Measurements from ENCODE around the gene ARHGEF16.

The ARHGEF16 gene

GRCh38 chr1:3476666-3477065, 22.2 kb downstream of the ARHGEF16 start:
- no peak for TF ChIP-seq CTCF (IDR thresholded peaks at IDR 0.05; ENCODE audit: low read depth, low read length, missing control alignments)
- no peak overlapping the region for H3K4me3 ChIP-seq (replicated peaks; ENCODE audit: low read depth, low read length)
- no peak for DNase-seq (ENCODE audit: extremely low read depth, low read depth)

- no peak for TF ChIP-seq CTCF (IDR thresholded peaks at IDR 0.05; ENCODE audit: low read depth, low read length, missing control alignments)
- no peak for DNase-seq (ENCODE audit: extremely low read depth, low read depth)
- H3K4me3 ChIP-seq (replicated peaks; ENCODE audit: low read depth, low read length) = no peak overlapping the region
These were observed 23.0 kb downstream of the ARHGEF16 start for GRCh38 chr1:3477241-3477995.

GRCh38 chr1:3478187-3478586, 23.7 kb downstream of the ARHGEF16 start:
- no peak for TF ChIP-seq CTCF (IDR thresholded peaks at IDR 0.05; ENCODE audit: low read depth, low read length, missing control alignments)
- DNase-seq (ENCODE audit: extremely low read depth, low read depth) = no peak
- no peak overlapping the region for H3K4me3 ChIP-seq (replicated peaks; ENCODE audit: low read depth, low read length)

GRCh38 chr1:3479511-3480368, 25.3 kb downstream of the ARHGEF16 start:
- no peak overlapping the region for H3K4me3 ChIP-seq (replicated peaks; ENCODE audit: low read depth, low read length)
- no peak for DNase-seq (ENCODE audit: extremely low read depth, low read depth)
- no peak for TF ChIP-seq CTCF (IDR thresholded peaks at IDR 0.05; ENCODE audit: low read depth, low read length, missing control alignments)

GRCh38 chr1:3480369-3480719, 25.9 kb downstream of the ARHGEF16 start:
- DNase-seq (ENCODE audit: extremely low read depth, low read depth) = no peak
- H3K4me3 ChIP-seq (replicated peaks; ENCODE audit: low read depth, low read length) = no peak overlapping the region
- TF ChIP-seq CTCF (IDR thresholded peaks at IDR 0.05; ENCODE audit: low read depth, low read length, missing control alignments) = no peak

- no peak overlapping the region for H3K4me3 ChIP-seq (replicated peaks; ENCODE audit: low read depth, low read length)
- DNase-seq (ENCODE audit: extremely low read depth, low read depth) = no peak
- TF ChIP-seq CTCF (IDR thresholded peaks at IDR 0.05; ENCODE audit: low read depth, low read length, missing control alignments) = no peak
These were observed 26.6 kb downstream of the ARHGEF16 start for GRCh38 chr1:3481046-3481445.
